ENCODE measurements around the gene ACR.
A peak's percentile ranks its signal among the peaks of the same experiment; 100 is the strongest.

The ACR gene

DNA sequence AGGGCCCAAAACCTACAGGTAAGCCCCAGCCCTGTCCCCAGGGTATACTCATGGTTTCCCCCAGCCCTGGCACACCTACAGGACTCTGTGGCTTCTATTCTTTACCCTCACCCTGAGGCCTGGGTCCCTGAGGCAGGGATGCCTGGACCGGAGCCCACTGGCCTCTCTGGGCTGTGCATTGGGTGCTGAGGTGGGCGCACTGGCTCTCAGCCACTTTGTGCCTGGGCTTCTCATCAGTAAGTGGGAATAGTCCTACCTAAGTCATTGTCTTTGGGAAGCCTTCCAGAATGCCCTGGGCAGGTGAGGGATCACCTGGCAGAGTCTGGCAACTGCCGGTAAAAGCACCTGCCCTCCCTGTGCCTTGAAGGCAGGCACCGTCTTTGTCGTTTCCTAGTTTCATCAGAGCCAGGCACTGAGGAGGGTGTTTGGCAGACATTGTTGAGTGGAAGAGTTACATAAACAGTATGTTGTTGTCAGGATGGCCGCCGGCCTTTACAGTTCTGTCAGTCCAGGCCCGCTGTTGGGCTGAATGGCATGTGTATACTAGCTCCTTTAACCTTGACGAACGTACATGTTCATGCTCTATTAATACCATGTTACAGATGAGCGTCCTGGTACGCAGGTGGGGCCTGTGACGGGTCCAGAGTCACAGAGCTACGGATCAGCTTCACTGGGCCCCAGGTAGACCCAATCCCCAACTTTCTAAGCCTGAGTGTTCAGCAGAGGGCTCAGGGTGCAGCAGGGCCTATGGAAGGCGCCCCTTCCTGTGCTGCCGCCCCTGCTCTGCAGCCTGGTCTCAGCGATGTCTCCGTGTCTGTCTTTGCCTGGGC lies 42.4 kb upstream of the ACR start:
- no peak for DNase-seq (ENCODE audit: low read depth)
- TF ChIP-seq, protein P1, sequence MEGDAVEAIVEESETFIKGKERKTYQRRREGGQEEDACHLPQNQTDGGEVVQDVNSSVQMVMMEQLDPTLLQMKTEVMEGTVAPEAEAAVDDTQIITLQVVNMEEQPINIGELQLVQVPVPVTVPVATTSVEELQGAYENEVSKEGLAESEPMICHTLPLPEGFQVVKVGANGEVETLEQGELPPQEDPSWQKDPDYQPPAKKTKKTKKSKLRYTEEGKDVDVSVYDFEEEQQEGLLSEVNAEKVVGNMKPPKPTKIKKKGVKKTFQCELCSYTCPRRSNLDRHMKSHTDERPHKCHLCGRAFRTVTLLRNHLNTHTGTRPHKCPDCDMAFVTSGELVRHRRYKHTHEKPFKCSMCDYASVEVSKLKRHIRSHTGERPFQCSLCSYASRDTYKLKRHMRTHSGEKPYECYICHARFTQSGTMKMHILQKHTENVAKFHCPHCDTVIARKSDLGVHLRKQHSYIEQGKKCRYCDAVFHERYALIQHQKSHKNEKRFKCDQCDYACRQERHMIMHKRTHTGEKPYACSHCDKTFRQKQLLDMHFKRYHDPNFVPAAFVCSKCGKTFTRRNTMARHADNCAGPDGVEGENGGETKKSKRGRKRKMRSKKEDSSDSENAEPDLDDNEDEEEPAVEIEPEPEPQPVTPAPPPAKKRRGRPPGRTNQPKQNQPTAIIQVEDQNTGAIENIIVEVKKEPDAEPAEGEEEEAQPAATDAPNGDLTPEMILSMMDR (conservative IDR thresholded peaks at IDR 0.05; ENCODE audit: low read depth, low read length), result no peak
- H3K4me3 ChIP-seq (ENCODE audit: low read length), result no peak overlapping the region

DNA sequence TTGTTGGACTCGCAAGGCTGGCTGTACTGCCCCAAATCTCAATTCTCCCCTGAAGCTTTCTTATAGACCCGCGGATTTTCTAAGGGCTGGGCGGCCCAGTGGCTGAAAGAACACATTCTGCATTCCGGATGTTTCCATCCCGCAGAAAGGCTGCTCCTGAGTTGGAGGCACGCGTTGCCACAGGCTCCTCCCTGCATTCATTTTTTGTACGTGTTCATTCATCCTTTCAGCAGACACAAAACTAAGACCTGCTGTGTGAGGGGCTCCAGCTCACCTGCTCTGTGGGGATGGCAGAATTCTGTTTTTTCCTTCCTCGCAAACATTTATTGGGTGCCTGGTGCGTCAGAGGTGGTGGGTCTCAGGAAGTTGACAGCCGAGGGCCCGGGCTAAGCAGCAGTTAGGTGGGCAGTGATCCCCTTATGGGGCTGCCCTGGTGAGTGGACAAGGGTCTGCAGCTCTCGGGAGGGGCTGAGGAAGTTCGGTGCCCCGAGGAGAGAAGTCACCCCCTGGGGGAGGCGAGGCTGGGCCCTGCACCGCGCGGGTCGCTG lies 41.7 kb upstream of the ACR start:
- TF ChIP-seq, protein P1 (conservative IDR thresholded peaks at IDR 0.05; ENCODE audit: low read depth, low read length), result no peak
- H3K4me3 ChIP-seq (ENCODE audit: low read length), result no peak overlapping the region
- DNase-seq (ENCODE audit: low read depth), result no peak

DNA sequence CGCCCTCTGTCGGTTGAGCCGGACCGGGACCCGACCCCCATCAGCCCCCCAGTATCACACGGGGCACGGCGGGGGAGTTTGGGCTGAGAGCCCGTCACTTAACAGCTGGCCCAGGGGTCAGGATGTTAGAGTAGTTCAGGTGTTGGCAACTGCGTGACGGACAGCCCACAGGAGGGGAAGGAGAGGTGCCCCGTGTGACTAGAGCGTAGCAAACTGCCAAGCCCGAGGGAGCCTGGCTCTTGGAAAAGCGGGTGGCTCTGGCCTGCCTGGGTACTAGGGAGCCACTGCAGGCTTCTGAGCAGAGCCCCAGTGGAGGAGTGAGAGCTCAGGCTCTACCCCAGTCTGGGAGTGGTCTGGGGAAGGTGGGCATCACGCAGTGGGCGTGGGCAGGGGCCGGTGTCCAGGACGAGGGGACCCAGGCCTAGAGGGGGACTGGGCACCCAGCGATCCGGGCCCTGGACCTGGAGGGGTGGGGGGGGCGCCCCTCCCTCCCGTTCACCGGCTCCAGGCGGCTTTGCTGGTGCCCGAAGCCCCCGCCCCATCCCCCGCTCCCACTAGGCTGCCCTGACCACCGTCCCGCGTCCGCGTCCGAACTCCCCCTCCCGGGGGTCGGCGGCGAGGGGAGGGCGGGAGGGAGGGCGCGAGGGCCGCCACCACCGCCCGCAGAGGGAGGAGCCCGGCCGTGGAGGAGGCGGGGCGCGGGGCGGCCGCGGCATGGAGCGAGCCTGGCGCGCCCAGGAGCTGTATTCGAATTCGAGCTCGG lies 41.0 kb upstream of the ACR start:
- TF ChIP-seq, protein P1 (conservative IDR thresholded peaks at IDR 0.05; ENCODE audit: low read depth, low read length), result peak; percentile 72
- DNase-seq (ENCODE audit: low read depth), result no peak
- peak overlapping the region; percentile 29 for H3K4me3 ChIP-seq (ENCODE audit: low read length)

DNA sequence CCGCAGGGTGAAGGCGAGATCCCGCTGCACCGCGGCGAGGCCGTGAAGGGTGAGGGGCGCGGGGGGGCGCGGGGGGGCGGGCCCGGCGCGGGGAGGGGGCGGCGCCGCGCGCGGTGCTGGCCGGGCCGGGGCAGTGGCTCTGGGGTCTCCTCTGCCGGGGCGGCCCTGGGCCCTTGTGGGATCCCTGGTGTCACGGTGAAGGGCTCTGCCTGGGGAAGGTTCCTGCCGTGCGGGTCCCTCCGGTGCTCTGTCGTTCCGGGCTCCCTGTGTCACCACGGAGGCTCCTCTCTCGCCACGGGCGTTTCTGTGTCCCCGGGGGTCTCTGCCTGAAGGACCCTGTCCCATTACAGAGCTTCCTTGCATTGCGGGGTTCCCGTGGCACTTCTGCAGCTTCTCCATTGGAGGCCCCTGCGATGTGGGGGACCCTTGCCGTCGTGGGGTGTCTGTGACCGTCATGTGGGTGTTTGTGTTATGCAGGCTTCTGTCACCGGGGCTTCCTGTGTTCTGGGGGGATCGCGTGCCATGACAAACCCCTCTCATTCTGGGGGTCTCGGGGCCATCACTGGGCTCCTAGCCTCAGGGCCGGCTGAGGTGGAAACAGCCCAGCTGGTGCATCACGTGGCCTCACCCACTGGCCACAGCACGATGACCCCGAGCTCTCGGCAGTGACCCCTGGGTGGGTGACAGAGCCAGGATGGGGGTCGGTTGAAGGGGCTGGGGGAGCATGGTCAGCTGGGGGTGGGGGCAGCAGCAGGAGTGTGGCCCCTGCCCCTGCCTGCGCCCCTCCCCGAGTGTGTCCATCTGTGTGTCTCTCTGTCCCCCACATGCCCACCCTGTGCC lies 40.1 kb upstream of the ACR start:
- H3K4me3 ChIP-seq (ENCODE audit: low read length), result peak overlapping the region; percentile 37
- TF ChIP-seq, protein P1 (conservative IDR thresholded peaks at IDR 0.05; ENCODE audit: low read depth, low read length), result no peak
- DNase-seq (ENCODE audit: low read depth), result no peak

DNA sequence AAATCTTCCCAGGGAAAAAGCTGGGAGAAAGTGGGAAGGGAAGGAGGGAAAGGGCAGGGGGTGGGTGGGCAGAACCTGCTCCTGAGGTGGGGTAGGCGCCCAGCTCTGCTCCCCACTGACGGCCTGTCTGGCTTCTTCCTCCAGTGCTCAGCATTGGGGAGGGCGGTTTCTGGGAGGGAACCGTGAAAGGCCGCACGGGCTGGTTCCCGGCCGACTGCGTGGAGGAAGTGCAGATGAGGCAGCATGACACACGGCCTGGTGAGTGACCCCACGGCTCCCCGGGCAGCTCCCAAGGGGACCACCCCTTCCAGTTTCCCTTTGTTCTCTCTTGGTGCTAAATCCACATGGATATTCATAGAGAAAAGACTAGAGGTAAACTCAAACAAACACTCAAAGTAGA lies 39.5 kb upstream of the ACR start:
- H3K4me3 ChIP-seq (ENCODE audit: low read length), result no peak overlapping the region
- DNase-seq (ENCODE audit: low read depth), result no peak
- TF ChIP-seq, protein P1 (conservative IDR thresholded peaks at IDR 0.05; ENCODE audit: low read depth, low read length), result no peak

DNA sequence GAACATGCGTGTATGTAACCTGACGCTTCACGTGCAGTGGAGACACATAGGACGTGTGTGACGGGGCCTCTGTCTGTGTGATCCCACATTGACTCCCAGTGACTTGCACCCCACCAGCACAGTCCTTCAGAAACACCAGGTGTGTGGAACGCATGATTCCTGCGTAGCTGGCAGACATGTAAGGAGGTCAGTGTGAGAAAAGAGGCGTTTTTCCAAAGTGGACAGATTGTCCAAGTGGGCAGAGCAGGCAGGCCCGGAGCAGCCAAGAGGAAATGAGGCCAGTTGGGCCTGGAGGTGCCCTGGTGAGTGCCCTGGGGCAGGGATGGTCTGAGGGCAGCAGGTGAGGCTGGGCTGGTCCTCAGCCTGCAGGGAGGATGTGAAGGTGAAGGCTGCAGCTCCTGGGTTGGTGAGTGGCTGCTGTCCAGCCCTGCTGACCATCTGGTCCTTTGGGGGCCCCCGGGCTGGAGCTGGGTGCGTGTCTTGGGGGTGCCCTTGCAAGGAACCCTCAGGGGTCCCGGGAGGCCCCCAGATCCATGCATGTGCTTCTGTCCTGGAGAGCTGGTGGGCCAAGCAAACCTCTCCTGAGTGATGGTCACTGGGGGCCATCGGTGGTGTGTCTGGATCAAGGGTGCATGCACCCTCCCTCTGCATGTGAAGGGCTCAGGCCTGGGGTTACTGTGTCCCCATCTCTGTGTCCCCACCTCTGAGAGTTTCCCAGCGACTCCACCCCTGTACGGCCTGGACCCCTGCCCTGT lies 38.8 kb upstream of the ACR start:
- TF ChIP-seq, protein P1 (conservative IDR thresholded peaks at IDR 0.05; ENCODE audit: low read depth, low read length), result no peak
- no peak overlapping the region for H3K4me3 ChIP-seq (ENCODE audit: low read length)
- DNase-seq (ENCODE audit: low read depth), result no peak

All from retinal pigment epithelial cell (primary cell).